Nephron (organoid): Measurements from ENCODE around the gene SLC44A5.
"Not testable (repeated sequence)": the region's sequence is repeated elsewhere in the genome, so short reads cannot be mapped to it uniquely, and the experiment has no call there.

Experiments used
- H3K27ac Mint-ChIP-seq, 3 experiments: 2 replicates each; pipeline ENCODE4 v1.8.0; 2020; ENCODE audit warnings: mixed read lengths in 3 of 3, mild to moderate bottlenecking in 2 of 3, moderate library complexity in 1 of 3
- H3K27me3 Mint-ChIP-seq: 2 replicates; pipeline ENCODE4 v1.8.0; 2021; ENCODE audit warnings: low read depth, mild to moderate bottlenecking, moderate library complexity, mixed read lengths
- H3K36me3 Mint-ChIP-seq: 2 replicates; pipeline ENCODE4 v1.8.0; 2020; ENCODE audit warnings: low read depth, mixed read lengths
- H3K4me1 Mint-ChIP-seq: 2 replicates; pipeline ENCODE4 v1.8.0; 2020; ENCODE audit warnings: mixed read lengths
- H3K4me3 Mint-ChIP-seq, 3 experiments: 2 replicates each; pipeline ENCODE4 v1.8.0; 2020; ENCODE audit warnings: mild to moderate bottlenecking in 3 of 3, mixed read lengths in 3 of 3, moderate library complexity in 2 of 3
- H3K9me3 Mint-ChIP-seq: 2 replicates; pipeline ENCODE4 v1.8.0; 2020; ENCODE audit warnings: mixed read lengths
- TF ChIP-seq, protein P1 (sequence below), 3 experiments: fragments of 200-600 bp; sonication (generic); IDR thresholded peaks; one replicate each; pipeline ENCODE4 v1.5.0; 2021; ENCODE audit warnings: antibody characterized with exemption in 3 of 3; ENCODE audit not compliant: unreplicated experiment in 3 of 3

Gene SLC44A5

DNA sequence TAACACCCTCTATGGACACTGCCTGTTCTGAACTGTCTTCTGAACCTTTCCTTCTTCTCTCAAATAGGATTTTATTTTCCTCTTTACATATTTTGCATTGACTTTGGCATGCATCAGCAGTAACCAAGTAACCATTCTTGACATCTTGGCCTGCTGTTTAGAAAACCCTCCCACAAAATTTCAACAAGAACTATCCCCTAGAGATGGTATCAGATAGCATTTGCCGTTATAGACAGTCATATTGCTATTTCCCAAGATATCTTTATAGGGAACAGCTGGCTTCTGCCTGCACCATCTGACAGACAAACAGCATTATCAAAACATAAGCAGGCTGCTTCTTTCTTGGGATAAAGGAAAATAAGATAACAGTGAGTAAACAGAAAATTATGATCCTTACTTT, 422.0 kb downstream of the SLC44A5 start:
- peaks cover 8% of the 10 kb centered on the region for H3K27me3 Mint-ChIP-seq
- peak overlapping the region in 1 of 3 experiments; percentile 28 for H3K27ac Mint-ChIP-seq
- TF ChIP-seq, protein P1, sequence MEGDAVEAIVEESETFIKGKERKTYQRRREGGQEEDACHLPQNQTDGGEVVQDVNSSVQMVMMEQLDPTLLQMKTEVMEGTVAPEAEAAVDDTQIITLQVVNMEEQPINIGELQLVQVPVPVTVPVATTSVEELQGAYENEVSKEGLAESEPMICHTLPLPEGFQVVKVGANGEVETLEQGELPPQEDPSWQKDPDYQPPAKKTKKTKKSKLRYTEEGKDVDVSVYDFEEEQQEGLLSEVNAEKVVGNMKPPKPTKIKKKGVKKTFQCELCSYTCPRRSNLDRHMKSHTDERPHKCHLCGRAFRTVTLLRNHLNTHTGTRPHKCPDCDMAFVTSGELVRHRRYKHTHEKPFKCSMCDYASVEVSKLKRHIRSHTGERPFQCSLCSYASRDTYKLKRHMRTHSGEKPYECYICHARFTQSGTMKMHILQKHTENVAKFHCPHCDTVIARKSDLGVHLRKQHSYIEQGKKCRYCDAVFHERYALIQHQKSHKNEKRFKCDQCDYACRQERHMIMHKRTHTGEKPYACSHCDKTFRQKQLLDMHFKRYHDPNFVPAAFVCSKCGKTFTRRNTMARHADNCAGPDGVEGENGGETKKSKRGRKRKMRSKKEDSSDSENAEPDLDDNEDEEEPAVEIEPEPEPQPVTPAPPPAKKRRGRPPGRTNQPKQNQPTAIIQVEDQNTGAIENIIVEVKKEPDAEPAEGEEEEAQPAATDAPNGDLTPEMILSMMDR (IDR thresholded peaks at IDR 0.05; ENCODE audit: unreplicated experiment in 3 of 3) = no peak
- peaks cover 14% of the 10 kb centered on the region for H3K4me1 Mint-ChIP-seq
- H3K9me3 Mint-ChIP-seq = no peaks in the 10 kb centered on the region
- H3K4me3 Mint-ChIP-seq = no peak overlapping the region
- no peaks in the 10 kb centered on the region for H3K36me3 Mint-ChIP-seq

DNA sequence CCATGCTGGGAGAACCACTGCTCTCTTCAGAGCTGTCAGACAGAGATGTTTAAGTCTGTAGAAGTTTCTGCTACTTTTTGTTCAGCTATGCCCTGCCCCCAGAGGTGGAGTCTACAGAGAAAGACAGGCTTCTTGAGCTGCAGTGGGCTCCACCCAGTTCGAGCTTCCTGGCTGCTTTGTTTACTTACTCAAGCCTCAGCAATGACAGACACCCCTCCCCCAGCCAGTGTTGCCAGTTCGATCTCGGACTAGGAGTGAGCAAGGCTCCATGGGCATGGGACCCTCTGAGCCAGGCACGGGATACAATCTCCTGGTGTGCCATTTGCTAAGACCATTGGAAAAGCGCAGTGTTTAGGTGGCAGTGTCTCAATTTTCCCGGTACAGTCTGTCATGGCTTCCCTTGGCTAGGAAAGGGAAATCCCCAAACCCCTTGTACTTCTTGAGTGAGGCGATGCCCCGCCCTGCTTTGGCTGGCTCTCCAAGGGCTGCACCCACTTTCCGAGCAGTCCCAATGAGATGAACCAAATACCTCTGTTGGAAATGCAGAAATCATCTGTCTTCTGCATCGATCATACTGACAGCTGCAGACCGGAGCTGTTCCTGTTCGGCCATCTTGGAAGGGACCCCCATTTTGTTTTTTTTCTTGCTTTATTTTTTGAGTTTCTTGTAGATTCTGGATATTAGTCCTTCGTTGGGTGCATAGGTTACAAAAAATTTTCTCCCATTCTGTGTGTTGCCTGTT, 429.5 kb downstream of the SLC44A5 start:
- not testable (repeated sequence) for H3K27me3 Mint-ChIP-seq, H3K4me1 Mint-ChIP-seq

DNA sequence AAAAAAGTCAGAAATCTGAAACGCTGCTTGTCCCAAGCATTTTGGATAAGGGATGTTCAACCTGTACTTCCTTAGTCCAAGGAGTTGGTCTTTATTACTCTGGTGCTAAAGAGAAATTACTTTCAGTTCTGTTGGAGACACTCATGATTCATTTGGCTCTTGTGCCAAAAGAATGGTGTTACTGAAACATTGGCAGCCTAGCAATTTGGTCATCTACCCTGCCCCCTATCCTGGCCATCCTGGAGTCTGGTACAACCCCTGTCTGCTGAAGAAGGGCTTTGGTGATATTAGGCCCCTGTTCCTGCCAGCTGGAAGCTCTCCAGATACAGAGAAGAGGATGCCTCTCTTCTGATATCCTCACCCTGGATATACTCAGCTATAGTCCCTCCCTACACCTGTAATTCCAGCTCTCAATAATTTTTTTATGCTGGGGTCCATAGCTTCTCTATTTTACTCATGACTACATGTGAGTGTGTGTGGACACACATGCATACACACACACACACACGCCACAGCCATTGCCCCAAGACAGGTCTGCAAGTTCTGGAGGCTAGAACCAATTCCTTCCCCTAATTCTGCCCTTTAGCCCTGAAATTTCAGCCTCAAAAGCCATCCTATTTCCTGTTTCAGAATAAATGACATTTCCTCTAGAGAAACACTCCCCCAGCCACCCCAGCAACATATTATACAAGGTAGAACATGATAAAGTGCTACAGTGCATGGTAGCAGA, 436.7 kb downstream of the SLC44A5 start:
- Mint-ChIP-seq H3K27ac (no peak overlapping the region), H3K4me3 (no peak overlapping the region), H3K36me3 (no peaks in the 10 kb centered on the region), H3K9me3 (peaks cover 11% of the 10 kb centered on the region), H3K4me1 (no peaks in the 10 kb centered on the region), H3K27me3 (peaks cover 5% of the 10 kb centered on the region)
- TF ChIP-seq, protein P1 (IDR thresholded peaks at IDR 0.05; ENCODE audit: unreplicated experiment in 3 of 3) = no peak

More for the DNA sequence above, 429.5 kb downstream of the SLC44A5 start:
- peaks cover 34% of the 10 kb centered on the region for H3K9me3 Mint-ChIP-seq
- not testable (repeated sequence) for H3K36me3 Mint-ChIP-seq, H3K27ac Mint-ChIP-seq, H3K4me3 Mint-ChIP-seq

DNA sequence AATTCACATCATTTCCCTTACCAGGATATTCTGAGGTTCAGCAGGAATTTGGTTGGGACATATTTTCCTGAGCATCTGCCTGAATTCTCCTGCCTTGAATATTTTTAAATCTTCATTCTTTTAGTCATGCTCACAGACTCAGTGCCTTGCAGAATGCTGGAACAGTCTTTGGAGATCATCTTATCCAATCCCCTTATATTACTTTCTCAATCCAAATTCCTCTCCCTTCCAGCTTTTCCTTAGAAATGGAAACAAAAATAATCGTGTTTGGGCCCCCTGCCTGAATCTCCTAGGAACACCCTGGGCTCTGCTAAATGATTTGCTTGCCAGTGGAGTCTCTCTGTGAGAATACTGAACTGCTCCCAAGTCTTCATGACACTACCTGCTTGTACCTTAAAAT, 438.4 kb downstream of the SLC44A5 start:
- Mint-ChIP-seq H3K4me3 (no peak overlapping the region), H3K9me3 (peaks cover 2% of the 10 kb centered on the region), H3K27me3 (no peaks in the 10 kb centered on the region), H3K4me1 (no peaks in the 10 kb centered on the region), H3K36me3 (no peaks in the 10 kb centered on the region), H3K27ac (no peak overlapping the region)
- TF ChIP-seq, protein P1 (IDR thresholded peaks at IDR 0.05; ENCODE audit: unreplicated experiment in 3 of 3) = no peak

DNA sequence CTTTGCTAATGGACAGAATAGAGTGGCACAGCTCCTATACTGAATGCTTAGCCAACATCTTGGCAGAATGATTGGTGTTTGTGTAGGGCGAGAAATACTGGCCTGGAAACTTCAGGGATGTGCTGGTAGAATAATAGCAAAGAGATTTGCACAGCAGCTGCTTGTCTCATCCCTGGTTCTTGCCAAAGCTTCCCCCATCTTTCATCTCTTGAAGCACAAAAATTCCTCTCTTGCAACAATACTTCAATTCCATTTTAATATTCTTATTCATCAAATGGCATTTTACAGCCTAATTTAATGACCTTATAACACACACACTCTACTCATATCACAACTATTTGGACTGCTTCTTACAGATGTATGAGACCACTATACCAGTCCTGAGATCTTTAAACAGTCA, 439.0 kb downstream of the SLC44A5 start:
- peaks cover under 1% of the 10 kb centered on the region for H3K9me3 Mint-ChIP-seq
- TF ChIP-seq, protein P1 (IDR thresholded peaks at IDR 0.05; ENCODE audit: unreplicated experiment in 3 of 3) = no peak

DNA sequence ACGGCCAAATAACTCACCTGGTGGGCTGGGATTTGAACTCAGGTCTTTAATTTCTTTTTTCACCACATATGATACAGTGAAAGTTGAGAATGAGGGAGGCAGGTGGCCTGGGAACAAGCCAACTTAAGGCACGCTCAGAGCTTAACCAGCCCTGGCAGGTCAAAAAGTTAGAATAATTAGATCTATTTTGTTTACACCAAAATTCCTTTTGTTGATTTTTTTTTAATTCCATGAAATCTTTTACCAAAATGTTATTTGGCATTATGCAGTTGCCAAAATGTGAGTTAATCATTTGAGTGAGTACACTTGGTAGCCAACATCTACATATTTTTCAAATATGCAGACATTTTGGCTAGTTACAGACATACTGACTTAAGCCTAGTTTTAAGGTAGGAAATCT, 439.9 kb downstream of the SLC44A5 start:
- H3K27me3 Mint-ChIP-seq = peaks cover under 1% of the 10 kb centered on the region
- H3K9me3 Mint-ChIP-seq = no peaks in the 10 kb centered on the region
- TF ChIP-seq, protein P1 (IDR thresholded peaks at IDR 0.05; ENCODE audit: unreplicated experiment in 3 of 3) = no peak
- H3K27ac Mint-ChIP-seq = no peak overlapping the region
- H3K4me3 Mint-ChIP-seq = no peak overlapping the region
- no peaks in the 10 kb centered on the region for H3K36me3 Mint-ChIP-seq
- no peaks in the 10 kb centered on the region for H3K4me1 Mint-ChIP-seq

More for the DNA sequence above, 439.0 kb downstream of the SLC44A5 start:
- Mint-ChIP-seq H3K36me3 (no peaks in the 10 kb centered on the region), H3K27me3 (no peaks in the 10 kb centered on the region), H3K4me1 (no peaks in the 10 kb centered on the region), H3K4me3 (no peak overlapping the region), H3K27ac (no peak overlapping the region)
